HG02642 (cell line): Measurements from ENCODE around the gene BCL6B.
"Not testable (repeated sequence)": the region's sequence is repeated elsewhere in the genome, so short reads cannot be mapped to it uniquely, and the experiment has no call there.

Experiments
- ATAC-seq: cut with Tn5 transposase; IDR thresholded peaks from one replicate; pipeline ENCODE4 v1.9.1; 2021; ENCODE audit warnings: mild to moderate bottlenecking; ENCODE audit not compliant: unreplicated experiment, poor library complexity

Gene BCL6B, protein sequence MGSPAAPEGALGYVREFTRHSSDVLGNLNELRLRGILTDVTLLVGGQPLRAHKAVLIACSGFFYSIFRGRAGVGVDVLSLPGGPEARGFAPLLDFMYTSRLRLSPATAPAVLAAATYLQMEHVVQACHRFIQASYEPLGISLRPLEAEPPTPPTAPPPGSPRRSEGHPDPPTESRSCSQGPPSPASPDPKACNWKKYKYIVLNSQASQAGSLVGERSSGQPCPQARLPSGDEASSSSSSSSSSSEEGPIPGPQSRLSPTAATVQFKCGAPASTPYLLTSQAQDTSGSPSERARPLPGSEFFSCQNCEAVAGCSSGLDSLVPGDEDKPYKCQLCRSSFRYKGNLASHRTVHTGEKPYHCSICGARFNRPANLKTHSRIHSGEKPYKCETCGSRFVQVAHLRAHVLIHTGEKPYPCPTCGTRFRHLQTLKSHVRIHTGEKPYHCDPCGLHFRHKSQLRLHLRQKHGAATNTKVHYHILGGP

DNA sequence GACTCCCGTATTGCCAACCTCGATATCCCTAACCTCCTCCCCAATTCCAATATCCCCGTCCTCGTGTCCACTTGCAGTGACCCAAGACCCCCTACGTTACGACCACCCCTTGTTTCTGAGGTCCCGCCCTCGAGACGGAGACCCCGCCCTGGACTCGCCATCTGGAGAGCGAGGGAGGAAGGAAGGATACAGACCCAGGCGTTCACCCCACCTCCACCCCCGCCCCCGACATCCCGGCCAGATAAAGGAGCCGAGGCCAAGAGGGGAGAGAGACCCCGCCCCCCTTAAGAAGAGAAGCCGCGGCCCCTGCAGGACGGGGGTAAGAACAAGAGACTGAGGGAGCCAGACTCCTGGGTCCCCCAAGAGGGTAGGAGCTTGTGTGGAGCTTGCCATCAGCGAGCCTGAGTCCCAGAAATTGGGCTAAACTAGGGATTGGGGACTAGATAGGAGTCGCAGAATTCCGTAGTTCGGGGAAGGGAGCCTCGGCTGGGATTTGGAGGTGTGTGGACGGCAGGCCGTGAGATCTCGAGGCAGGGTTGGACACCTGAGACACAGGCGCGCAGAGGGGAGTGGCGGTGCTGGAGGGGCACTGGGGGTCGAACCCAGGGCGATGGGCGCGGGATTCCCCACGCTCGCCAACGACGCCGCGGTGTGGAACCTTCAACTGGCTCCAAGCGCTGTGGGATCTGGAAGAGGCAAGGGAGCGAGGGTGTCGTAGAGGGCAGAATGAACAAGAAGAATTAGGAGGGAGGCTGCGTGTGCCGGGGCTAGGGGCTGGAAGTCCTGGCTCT, at the start of gene BCL6B:
Gene BCL6B, plus strand, starts transcription at position 270 of the 791 bp plus-strand sequence. CDS start 622 bp downstream, outside the sequence.
- ATAC-seq: no peak

DNA sequence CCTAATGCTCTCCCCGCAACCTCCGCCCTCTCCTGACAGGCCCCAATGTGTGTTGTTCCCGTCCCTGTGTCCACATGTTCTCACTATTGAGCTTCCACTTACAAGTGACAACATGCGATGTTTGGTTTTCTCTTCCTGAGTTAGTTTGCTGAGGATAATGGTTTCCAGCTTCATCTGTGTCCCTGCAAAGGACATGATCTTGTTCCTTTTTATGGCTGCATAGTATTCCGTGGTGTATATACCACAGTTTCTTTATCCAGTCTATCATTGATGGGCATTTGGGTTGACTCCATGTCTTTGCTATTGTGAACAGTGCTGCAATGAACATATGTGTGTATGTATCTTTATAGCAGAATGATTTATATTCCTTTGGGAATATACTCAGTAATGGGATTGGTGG, 43.4 kb upstream of the BCL6B start:
- not testable (repeated sequence) for ATAC-seq

DNA sequence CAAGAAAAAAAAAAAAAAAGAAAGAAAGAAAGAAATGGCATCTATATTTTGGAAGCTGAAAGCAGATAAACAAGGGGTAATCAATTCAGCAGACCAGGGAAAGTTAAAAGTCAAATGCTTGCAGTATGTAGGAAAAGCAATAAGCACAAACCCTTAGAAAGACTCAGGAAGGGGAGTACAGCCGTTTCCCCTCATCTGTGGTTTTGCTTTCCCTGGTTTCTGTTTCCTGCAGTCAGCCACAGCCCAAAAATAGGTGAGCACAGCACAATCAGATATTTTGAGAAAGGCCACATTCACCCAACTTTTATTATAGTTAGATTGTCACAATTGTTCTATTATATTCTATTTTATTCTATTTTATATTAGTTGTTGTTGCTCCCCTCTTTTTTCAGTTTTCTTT, 41.4 kb upstream of the BCL6B start:
- no peak for ATAC-seq

DNA sequence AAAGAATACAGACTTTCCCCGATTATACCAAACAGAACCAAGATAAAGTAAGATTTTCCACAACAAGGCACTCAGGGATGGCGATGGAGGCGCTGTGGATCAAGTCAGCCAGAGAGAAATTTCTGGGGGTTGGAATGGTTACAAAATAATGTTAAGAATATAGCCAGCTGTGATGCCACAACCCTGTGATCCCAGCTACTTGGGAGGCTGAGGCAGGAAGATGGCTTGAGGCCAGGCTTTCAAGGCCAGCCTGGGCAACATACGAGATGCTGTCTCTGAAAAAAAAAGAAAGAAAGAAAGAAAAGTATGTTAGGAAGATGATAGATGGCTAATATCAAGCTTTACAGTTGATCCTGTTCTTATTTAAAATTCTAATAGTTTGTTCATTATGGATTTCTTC, 37.6 kb upstream of the BCL6B start:
- no peak for ATAC-seq

DNA sequence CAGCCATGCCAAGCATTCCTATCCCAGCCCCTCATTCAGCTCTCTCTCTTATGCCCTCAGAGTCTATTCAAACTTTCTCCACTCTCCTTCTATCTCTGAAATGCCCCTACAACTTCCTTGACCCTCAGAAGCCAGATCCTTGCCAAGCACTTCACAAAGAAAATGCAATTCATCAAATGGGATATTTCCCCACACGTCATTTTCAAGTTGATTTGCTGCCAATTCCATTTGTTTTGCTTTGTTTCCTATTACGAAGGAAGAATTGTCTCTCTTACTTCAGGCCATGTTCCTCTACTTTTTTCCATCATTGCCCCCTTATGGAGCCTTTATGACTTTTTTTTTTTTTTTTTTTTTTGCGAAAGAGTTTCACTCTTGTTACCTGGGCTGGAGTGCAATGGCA, 36.2 kb upstream of the BCL6B start:
- ATAC-seq: no peak

DNA sequence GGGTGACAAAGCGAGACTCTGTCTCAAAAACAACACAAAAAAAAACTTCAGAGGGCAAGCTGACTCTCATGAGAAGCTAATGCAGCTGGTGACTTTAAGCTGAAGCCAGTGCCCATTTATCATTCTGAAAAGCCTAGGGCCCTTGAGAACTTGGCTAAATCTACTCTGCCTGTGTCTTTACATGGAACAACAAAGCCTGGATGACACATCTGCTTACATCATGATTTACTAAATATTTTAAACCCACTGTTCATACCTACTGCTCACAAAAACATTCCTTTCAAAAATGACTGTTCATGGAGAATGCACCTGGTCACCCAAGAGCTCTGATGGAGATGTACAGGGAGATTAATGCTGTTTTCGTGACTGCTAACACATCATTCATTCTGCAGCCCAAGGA, 33.1 kb upstream of the BCL6B start:
- no peak for ATAC-seq

DNA sequence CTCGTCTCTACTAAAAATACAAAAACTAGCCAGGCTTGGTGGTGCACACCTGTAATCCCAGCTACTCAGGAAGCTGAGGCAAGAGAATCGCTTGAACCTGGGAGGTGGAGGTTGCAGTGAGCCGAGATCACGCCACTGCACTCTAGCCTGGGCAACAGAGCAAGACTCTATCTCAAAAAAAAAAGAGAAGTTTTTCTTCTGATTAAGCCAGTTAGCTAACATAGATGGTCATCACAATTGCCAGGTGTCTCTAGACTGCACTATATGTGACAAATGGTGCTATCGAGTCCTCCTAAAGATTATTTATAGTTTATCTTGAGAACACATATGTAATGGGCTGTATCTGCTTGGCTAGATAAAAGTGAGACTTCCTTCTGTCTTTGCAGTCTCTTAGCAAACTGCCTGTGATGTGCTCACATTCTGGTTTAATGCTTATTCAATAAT, 29.2 kb upstream of the BCL6B start:
- ATAC-seq: not testable (repeated sequence)

DNA sequence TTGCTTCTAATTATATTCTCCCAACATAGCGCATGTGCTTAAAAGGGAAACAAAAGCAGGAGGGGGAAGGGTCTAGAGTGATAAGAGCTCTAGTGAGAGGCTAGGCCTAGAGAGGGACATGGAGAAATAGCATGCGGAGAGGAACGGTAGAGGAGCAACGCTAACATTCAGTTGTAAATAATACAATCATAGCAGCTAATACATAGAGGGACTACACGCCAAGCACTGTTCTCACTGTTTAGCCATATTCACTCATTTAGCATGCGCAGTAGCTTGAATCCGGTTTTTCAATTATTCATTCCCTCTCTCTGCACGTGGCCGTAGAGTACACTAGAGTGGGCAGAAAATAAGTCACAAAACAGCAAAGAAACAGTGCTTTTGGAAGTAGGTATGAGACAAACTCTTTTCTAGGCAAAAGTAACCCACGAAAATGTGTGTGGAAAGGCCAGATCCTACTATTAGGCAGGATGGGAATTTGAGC, 28.7 kb upstream of the BCL6B start:
- no peak for ATAC-seq

DNA sequence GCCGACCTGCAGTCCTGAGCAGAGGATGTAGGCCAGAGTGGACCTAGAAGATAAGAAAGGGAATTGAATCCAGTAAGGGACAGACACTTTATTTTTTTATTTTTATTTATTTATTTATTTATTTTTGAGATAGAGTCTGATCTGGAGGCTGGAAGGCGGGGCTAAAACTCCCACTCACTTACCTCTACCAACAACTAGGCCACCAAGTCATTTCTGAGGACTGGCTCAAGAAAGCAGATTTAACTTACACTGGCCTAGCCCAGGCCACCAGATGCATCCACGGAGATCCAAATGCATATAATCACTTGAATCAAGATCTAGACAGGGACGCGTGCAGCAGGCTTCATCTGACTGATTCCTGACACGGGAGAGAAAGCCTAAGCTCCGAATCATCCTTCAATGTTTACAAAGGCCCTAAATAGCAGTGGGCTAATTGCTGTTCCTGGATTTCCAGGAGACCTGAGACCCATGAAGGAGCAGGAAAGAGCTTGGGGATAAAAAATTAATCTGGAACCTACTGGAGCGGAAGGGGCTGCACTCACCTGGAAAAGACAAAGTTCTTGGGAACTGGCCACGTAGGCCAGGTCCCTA, 28.1 kb upstream of the BCL6B start:
- no peak for ATAC-seq

DNA sequence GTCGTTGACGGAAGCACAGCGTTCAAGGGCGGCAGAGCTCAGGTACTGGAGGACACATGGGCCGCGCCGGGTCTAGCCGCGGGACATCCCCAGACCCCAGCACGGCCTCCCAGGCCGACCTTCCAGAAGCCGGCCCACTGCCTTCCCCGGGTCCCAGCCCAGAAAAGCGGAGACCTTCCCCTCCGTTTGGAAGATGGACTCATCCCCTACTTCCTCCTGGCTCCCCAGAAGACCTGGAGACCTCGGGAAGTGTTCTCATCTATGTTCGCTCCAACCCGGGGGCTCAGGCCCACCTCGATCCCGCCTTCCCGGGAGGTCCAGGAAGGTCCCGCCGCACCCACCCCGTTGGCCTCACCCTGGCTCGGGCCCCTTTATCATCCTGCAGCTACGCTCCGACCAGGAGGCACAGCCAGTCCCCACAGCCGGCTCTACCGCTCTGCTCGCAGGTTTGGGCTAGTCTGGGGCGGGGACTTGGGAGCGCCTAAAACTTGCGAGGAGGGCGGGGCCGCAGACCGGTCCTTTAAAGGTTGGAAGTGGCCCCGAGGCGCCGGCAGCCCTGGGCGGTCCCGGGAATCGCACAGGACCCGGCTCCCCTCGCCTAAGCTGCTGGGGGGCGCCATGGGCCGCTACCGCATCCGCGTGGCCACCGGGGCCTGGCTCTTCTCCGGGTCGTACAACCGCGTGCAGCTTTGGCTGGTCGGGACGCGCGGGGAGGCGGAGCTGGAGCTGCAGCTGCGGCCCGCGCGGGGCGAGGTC, 27.2 kb upstream of the BCL6B start, which contains the start of gene ALOX12:
Gene ALOX12, plus strand, starts transcription at position 550 of the 756 bp plus-strand sequence. Its CDS starts 69 bp downstream, at position 619.
- no peak for ATAC-seq

DNA sequence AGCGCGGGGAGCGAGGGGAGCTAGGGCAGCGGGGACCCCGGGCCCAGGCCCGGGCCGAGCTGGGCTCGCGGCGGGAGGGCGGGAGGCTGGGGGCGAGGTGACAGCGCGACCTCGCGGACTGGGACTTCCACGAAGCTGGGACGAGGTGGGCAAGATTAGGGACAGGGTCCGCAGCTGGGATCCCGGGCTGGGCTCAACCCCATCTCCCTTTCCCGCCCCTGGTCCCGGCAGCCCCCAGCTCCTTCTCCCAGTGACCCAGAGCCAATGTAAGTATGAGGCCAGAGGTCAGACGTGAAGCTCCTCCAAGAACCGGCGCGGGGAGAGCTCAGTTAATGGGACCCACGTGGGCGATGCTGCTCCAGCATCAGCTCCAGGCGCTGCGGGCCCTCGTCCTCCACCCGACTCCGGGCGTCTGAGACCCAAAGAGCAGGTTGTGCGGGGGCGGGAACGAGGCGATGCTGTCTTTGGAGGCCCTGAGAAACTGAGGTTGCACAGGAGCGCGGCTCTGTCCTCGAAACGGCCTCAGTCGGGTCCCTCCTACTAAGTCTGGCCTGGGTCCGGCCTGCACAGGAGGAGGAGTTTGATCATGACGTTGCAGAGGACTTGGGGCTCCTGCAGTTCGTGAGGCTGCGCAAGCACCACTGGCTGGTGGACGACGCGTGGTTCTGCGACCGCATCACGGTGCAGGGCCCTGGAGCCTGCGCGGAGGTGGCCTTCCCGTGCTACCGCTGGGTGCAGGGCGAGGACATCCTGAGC, 26.4 kb upstream of the BCL6B start:
- ATAC-seq: no peak

DNA sequence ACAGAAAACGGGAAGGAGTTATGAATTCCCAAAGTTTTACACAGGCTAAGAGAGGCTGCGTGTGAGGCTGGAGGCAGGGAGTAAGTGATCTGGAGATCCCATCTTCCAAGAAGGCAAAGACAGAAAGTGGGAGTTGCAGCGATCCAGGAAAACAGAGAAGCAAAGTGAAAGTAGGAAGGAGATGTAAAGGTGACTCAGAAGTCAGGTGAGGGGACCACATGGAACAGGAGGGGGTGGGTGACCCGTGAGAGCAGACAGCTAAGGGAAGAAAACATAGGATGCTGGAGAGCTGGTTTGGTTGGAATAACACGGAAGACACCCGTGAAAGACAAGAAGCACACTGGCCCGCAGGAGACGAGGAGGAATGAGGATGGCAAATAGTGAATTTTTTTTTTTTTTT, 25.7 kb upstream of the BCL6B start:
- ATAC-seq: no peak

DNA sequence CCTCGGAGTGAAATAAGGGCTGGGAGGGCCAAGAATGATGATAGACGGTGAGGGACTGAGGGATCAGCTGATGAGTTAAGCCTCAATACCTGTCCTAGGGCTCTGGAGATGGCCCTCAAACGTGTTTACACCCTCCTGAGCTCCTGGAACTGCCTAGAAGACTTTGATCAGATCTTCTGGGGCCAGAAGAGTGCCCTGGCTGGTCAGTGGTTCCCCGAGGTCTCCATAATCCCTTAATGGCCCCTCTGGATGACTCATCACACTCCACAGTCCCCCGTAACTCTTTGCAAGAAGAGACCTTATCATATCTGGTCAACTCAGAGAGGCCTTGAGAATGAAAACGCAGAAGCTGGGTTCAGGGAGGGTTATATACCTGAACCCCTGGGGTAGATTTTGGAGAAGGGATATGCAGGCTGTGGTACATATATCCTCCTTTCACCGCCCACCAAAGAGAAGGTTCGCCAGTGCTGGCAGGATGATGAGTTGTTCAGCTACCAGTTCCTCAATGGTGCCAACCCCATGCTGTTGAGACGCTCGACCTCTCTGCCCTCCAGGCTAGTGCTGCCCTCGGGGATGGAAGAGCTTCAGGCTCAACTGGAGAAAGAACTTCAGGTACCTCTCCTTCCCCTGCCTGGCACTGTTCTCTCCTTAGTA, 23.9 kb upstream of the BCL6B start:
- ATAC-seq: no peak

DNA sequence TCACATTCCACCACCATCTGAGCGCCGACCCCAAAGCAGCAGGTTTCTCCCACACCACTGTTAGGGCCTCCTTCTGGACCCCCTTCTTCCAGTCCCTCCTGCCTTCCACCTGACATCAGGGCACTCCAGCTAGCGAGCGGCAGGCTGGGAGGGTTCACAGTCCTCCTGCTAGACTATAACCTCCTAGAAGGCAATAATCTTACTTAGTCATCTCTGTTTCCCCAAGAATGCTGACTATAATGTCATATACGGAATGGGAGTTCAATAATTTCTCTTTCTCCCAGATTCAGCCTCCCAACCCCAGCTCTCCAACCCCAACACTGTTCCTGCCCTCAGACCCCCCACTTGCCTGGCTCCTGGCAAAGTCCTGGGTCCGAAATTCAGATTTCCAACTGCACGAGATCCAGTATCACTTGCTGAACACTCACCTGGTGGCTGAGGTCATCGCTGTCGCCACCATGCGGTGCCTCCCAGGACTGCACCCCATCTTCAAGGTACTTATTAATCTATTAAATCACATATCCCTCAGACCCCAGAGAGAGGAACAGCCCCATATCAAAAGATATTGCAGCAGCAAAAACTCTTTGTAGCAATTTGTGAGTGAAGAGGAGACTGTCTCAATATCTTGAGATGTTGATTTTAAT, 21.4 kb upstream of the BCL6B start:
- ATAC-seq: no peak

DNA sequence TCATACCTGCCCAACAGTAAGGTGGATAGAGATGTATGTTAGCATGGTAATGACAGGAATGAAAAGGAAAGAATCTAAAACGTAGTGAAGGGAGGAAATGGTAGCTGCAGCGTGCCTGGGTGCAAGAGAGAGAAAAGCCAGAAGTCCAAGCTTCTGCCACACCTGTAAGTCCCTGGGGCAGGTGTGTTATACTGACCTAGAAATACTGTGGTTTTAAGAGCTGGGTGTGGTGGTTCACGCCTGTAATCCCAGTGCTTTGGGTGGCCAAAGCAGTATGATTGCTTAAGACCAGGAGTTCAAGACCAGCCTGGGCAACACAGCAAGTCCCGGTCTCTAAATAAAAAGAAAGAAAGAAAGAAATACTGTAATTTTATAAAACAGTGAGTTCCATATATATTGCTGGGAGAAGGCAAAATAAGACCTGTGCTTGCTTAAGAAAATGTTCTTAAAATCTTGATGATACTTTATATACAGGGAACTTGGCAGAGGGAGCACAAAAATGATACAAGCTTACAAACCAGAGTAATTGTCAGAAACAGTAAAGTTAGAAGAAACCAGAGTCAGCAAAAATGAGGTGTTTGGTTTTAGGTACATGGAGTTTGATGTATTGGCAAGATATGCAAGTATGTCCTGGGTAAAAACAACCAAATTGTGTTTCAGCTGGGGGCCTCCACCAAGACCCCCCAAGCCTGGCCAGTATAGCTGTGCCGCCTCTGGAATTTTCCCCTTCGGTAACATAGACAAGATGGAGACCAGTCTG, 20.4 kb upstream of the BCL6B start:
- no peak for ATAC-seq

DNA sequence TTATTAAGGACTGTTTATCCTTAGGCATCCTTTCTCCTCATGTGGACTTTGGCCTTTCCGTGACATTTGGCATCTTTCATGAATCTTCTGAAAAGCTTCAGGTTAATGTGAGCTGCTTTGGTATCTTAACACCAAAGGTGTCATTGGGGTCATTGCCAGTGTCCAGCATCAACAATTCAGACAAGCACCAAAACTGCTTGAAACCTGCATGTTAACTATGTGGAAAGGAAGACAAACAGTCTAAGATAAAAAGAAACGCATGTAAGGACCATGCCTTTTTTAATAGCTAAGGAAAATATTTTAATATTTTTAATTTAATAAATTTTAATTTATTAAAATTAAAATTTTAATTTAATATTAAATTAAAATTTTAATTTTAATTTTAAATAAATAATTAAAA, 19.1 kb upstream of the BCL6B start:
- no peak for ATAC-seq

DNA sequence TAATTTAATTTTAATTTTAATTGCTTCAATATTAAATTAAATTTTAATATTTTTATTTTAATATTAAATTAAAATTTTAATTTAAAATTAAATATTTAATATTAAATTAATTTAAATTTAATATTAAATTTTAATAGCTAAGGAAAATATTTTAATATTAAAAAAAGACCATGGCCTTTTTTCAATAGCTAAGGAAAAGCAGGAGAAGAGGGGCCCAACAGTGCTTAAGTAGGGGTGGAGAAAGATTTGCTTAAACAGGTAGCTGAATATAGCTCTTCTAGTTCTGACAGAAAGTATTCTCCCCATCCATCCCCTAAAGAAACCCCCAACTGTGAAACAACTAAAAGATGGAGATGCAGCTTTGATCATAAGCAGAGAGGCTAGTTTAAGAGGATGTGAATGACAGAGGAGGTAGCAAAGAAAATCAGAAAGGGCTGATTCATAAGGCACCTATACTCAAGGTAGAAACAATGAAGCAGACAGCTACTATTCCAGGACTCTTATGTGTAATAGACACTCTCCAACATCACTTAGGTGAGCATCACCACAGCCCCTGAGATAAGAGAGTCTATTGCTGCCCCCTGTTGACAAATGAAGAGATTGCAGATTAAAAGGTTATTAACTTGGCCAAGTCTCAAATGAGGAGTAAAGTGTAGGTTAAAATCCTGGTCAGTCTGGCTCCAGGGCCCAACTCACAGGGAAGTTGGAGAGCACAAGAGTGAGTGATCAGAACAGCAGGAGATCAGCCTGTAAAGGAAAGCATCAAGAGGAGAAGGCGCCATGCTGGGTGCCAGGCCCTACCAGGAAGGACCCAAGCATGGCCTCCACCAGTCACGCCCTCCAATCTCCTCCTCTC, 18.2 kb upstream of the BCL6B start:
- ATAC-seq: no peak
